ENCODE results near the gene CES3.
"Not testable (repeated sequence)": the region's sequence is repeated elsewhere in the genome, so short reads cannot be mapped to it uniquely, and the experiment has no call there.

DNA sequence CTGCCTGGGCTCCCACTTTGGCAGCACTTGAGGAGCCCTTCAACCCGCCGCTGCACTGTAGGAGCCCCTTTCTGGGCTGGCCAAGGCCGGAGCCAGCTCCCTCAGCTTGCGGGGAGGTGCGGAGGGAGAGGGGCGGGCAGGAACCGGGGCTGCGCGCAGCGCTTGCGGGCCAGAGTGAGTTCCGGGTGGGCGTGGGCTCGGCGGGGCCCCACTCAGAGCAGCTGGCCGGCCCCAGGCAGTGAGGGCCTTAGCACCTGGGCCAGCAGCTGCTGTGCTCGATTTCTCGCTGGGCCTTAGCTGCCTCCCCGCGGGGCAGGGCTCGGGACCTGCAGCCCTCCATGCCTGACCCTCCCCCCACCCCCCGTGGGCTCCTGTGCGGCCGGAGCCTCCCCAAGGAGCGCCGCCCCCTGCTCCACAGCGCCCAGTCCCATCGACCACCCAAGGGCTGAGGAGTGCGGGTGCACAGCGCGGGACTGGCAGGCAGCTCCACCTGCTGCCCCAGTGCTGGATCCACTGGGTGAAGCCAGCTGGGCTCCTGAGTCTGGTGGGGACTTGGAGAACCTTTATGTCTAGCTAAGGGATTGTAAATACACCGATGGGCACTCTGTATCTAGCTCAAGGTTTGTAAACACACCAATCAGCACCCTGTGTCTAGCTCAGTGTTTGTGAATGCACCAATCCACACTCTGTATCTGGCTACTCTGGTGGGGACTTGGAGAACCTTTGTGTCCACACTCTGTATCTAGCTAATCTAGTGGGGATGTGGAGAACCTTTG lies 13.3 kb downstream of the CES3 start:
- TF ChIP-seq, protein P1, sequence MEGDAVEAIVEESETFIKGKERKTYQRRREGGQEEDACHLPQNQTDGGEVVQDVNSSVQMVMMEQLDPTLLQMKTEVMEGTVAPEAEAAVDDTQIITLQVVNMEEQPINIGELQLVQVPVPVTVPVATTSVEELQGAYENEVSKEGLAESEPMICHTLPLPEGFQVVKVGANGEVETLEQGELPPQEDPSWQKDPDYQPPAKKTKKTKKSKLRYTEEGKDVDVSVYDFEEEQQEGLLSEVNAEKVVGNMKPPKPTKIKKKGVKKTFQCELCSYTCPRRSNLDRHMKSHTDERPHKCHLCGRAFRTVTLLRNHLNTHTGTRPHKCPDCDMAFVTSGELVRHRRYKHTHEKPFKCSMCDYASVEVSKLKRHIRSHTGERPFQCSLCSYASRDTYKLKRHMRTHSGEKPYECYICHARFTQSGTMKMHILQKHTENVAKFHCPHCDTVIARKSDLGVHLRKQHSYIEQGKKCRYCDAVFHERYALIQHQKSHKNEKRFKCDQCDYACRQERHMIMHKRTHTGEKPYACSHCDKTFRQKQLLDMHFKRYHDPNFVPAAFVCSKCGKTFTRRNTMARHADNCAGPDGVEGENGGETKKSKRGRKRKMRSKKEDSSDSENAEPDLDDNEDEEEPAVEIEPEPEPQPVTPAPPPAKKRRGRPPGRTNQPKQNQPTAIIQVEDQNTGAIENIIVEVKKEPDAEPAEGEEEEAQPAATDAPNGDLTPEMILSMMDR (IDR thresholded peaks at IDR 0.05), result not testable (repeated sequence)
- not testable (repeated sequence) for TF ChIP-seq POLR2A (IDR thresholded peaks at IDR 0.05)
